ENCODE measurements around the gene THOC7. TPM values are rescaled to one million over a fixed set of nuclear protein-coding genes. Genes with fewer than 3 reads are reported as not detected.

The THOC7 gene
- total RNA-seq, 1 donor from 2014 or later = 103 TPM

- H3K36me3 Mint-ChIP-seq (ENCODE audit: low read depth) = no peaks in the 10 kb centered on the region
- H3K27ac Mint-ChIP-seq = no peak overlapping the region
- intact Hi-C loops (cut with micrococcal nuclease) = no loop called here
- H3K4me1 Mint-ChIP-seq (ENCODE audit: low read depth) = no peaks in the 10 kb centered on the region
- H3K27me3 Mint-ChIP-seq (ENCODE audit: low read depth) = no peaks in the 10 kb centered on the region
- no peak for DNase-seq (ENCODE audit: low spot score)
- H3K4me3 Mint-ChIP-seq (ENCODE audit: low read depth) = no peak overlapping the region
- H3K9me3 Mint-ChIP-seq = no peaks in the 10 kb centered on the region
These were observed 54.0 kb downstream of the THOC7 start for GRCh38 chr3:63809607-63810006.

GRCh38 chr3:63808633-63809032, 55.0 kb downstream of the THOC7 start:
- no peak for DNase-seq (ENCODE audit: low spot score)
- no peak overlapping the region for H3K27ac Mint-ChIP-seq

GRCh38 chr3:63807961-63808565, 55.5 kb downstream of the THOC7 start:
- Mint-ChIP-seq H3K9me3 (no peaks in the 10 kb centered on the region), H3K36me3 (ENCODE audit: low read depth) (no peaks in the 10 kb centered on the region), H3K27ac (no peak overlapping the region), H3K4me3 (ENCODE audit: low read depth) (no peak overlapping the region), H3K27me3 (ENCODE audit: low read depth) (no peaks in the 10 kb centered on the region), H3K4me1 (ENCODE audit: low read depth) (no peaks in the 10 kb centered on the region)
- intact Hi-C loops (cut with micrococcal nuclease) = no loop called here
- DNase-seq (ENCODE audit: low spot score) = no peak

More at GRCh38 chr3:63808633-63809032, 55.0 kb downstream of the THOC7 start:
- Mint-ChIP-seq H3K36me3 (ENCODE audit: low read depth) (no peaks in the 10 kb centered on the region), H3K27me3 (ENCODE audit: low read depth) (no peaks in the 10 kb centered on the region), H3K4me1 (ENCODE audit: low read depth) (no peaks in the 10 kb centered on the region), H3K9me3 (no peaks in the 10 kb centered on the region), H3K4me3 (ENCODE audit: low read depth) (no peak overlapping the region)
- intact Hi-C loops (cut with micrococcal nuclease) = no loop called here

GRCh38 chr3:63803911-63804310, 59.7 kb downstream of the THOC7 start:
- Mint-ChIP-seq H3K4me3 (ENCODE audit: low read depth) (no peak overlapping the region), H3K36me3 (ENCODE audit: low read depth) (no peaks in the 10 kb centered on the region), H3K9me3 (no peaks in the 10 kb centered on the region), H3K27ac (no peak overlapping the region), H3K27me3 (ENCODE audit: low read depth) (no peaks in the 10 kb centered on the region), H3K4me1 (ENCODE audit: low read depth) (no peaks in the 10 kb centered on the region)
- no peak for DNase-seq (ENCODE audit: low spot score)
- intact Hi-C loops (cut with micrococcal nuclease) = no loop called here

- no peak for DNase-seq (ENCODE audit: low spot score)
- Mint-ChIP-seq H3K4me3 (ENCODE audit: low read depth) (no peak overlapping the region), H3K9me3 (no peaks in the 10 kb centered on the region), H3K36me3 (ENCODE audit: low read depth) (no peaks in the 10 kb centered on the region), H3K4me1 (ENCODE audit: low read depth) (no peaks in the 10 kb centered on the region), H3K27ac (no peak overlapping the region), H3K27me3 (ENCODE audit: low read depth) (no peaks in the 10 kb centered on the region)
- intact Hi-C loops (cut with micrococcal nuclease) = no loop called here
These were observed 63.5 kb downstream of the THOC7 start for GRCh38 chr3:63800097-63800496.

- no peaks in the 10 kb centered on the region for H3K4me1 Mint-ChIP-seq (ENCODE audit: low read depth)
- no peaks in the 10 kb centered on the region for H3K27me3 Mint-ChIP-seq (ENCODE audit: low read depth)
- no peak overlapping the region for H3K4me3 Mint-ChIP-seq (ENCODE audit: low read depth)
- H3K27ac Mint-ChIP-seq = no peak overlapping the region
- DNase-seq (ENCODE audit: low spot score) = no peak
- H3K36me3 Mint-ChIP-seq (ENCODE audit: low read depth) = no peaks in the 10 kb centered on the region
- intact Hi-C loops (cut with micrococcal nuclease) = no loop called here
- no peaks in the 10 kb centered on the region for H3K9me3 Mint-ChIP-seq
These were observed 64.7 kb downstream of the THOC7 start for GRCh38 chr3:63798949-63799348.

GRCh38 chr3:63798544-63798943, 65.1 kb downstream of the THOC7 start:
- H3K27me3 Mint-ChIP-seq (ENCODE audit: low read depth) = no peaks in the 10 kb centered on the region
- intact Hi-C loops (cut with micrococcal nuclease) = no loop called here

GRCh38 chr3:63795438-63795837, 68.2 kb downstream of the THOC7 start:
- Mint-ChIP-seq H3K36me3 (ENCODE audit: low read depth) (no peaks in the 10 kb centered on the region), H3K27me3 (ENCODE audit: low read depth) (no peaks in the 10 kb centered on the region), H3K9me3 (no peaks in the 10 kb centered on the region), H3K4me3 (ENCODE audit: low read depth) (no peak overlapping the region), H3K27ac (no peak overlapping the region), H3K4me1 (ENCODE audit: low read depth) (no peaks in the 10 kb centered on the region)
- DNase-seq (ENCODE audit: low spot score) = no peak
- intact Hi-C loops (cut with micrococcal nuclease) = no loop called here

More at GRCh38 chr3:63798544-63798943, 65.1 kb downstream of the THOC7 start:
- no peaks in the 10 kb centered on the region for H3K36me3 Mint-ChIP-seq (ENCODE audit: low read depth)
- no peak overlapping the region for H3K27ac Mint-ChIP-seq
- no peak for DNase-seq (ENCODE audit: low spot score)
- H3K4me3 Mint-ChIP-seq (ENCODE audit: low read depth) = no peak overlapping the region
- H3K9me3 Mint-ChIP-seq = no peaks in the 10 kb centered on the region
- H3K4me1 Mint-ChIP-seq (ENCODE audit: low read depth) = no peaks in the 10 kb centered on the region

- Mint-ChIP-seq H3K36me3 (ENCODE audit: low read depth) (no peaks in the 10 kb centered on the region), H3K27ac (no peak overlapping the region), H3K9me3 (no peaks in the 10 kb centered on the region), H3K4me3 (ENCODE audit: low read depth) (no peak overlapping the region), H3K4me1 (ENCODE audit: low read depth) (no peaks in the 10 kb centered on the region), H3K27me3 (ENCODE audit: low read depth) (peaks cover 1% of the 10 kb centered on the region)
- intact Hi-C loops (cut with micrococcal nuclease) = no loop called here
- no peak for DNase-seq (ENCODE audit: low spot score)
These were observed 71.6 kb downstream of the THOC7 start for GRCh38 chr3:63791974-63792373.

Other genes with a start within 250 kb of the THOC7 start
- gene SNTN, start 211.1 kb downstream of the THOC7 start, total RNA-seq = not detected in 2 replicates
- not detected in 2 replicates for gene C3orf49, start 44.5 kb downstream of the THOC7 start, total RNA-seq
- gene ATXN7, start 62 bp upstream of the THOC7 start, total RNA-seq = 42.8 and 44.0 TPM in 2 replicates
- gene SCAANT1, start 48.6 kb upstream of the THOC7 start, total RNA-seq = 1.8 TPM in 1 of 2 replicates, not detected in the other
- gene PSMD6, start 159.7 kb upstream of the THOC7 start, total RNA-seq = 125 and 131 TPM in 2 replicates

Data from activated T-helper 2 cell treated with anti-CD3 and anti-CD28 coated beads, Interferon-gamma antibody, Interleukin-2, Interleukin-4, amounts not matched to agents 10 μg/mL and 5 μg/mL and 100 μg/mL, durations not matched to agents 14 hours and 24 hours and 36 hours (primary cell).